Smooth muscle cell (in vitro differentiated cells): Measurements from ENCODE around the gene CACNA1E. TPM values are rescaled to one million over a fixed set of nuclear protein-coding genes. Genes with fewer than 3 reads are reported as not detected.

ENCODE experiments used
- DNase-seq: peaks from one replicate; lab custom pipeline; 2025; ENCODE audit not compliant: unreplicated experiment; lab: John Stamatoyannopoulos, UW
- H2AFZ ChIP-seq: fragments of 200-600 bp; sonication (generic); 2 replicates; pipeline ENCODE4 v1.6.0; 2016; ENCODE audit warnings: antibody characterized with exemption, low read depth, mild to moderate bottlenecking
- H3F3A ChIP-seq: fragments of 200-600 bp; sonication (generic); 2 replicates; pipeline ENCODE4 v1.6.0; 2017; ENCODE audit warnings: antibody characterized with exemption, low read depth
- H3K27ac ChIP-seq: fragments of 200-600 bp; sonication (generic); 2 replicates; pipeline ENCODE4 v1.5.1; 2016; ENCODE audit warnings: low read depth, mild to moderate bottlenecking
- H3K27me3 ChIP-seq: fragments of 200-600 bp; sonication (generic); 2 replicates; pipeline ENCODE4 v1.6.1; 2016; ENCODE audit warnings: low read depth, mild to moderate bottlenecking
- H3K36me3 ChIP-seq: fragments of 200-600 bp; sonication (generic); 2 replicates; pipeline ENCODE4 v1.5.1; 2016; ENCODE audit warnings: low read depth
- H3K4me1 ChIP-seq: fragments of 200-600 bp; sonication (generic); 2 replicates; pipeline ENCODE4 v1.5.1; 2016; ENCODE audit warnings: low read depth
- H3K4me2 ChIP-seq: fragments of 200-600 bp; sonication (generic); 2 replicates; pipeline ENCODE4 v1.6.0; 2016; ENCODE audit warnings: mild to moderate bottlenecking
- H3K4me3 ChIP-seq: fragments of 200-600 bp; sonication (generic); 2 replicates; pipeline ENCODE4 v1.5.1; 2016; ENCODE audit warnings: mild to moderate bottlenecking
- H3K79me2 ChIP-seq: fragments of 200-600 bp; sonication (generic); 2 replicates; pipeline ENCODE4 v1.6.0; 2016; ENCODE audit warnings: low read depth, mild to moderate bottlenecking
- H3K9ac ChIP-seq: fragments of 200-600 bp; sonication (generic); 2 replicates; pipeline ENCODE4 v1.6.0; 2016; ENCODE audit warnings: low read depth
- H3K9me3 ChIP-seq: fragments of 200-600 bp; sonication (generic); replicated peaks from 2 replicates; pipeline ENCODE4 v1.5.1; 2016; ENCODE audit warnings: low read depth
- H4K20me1 ChIP-seq: fragments of 200-600 bp; sonication (generic); 2 replicates; pipeline ENCODE4 v1.6.0; 2016; ENCODE audit warnings: low read depth
- CTCF ChIP-seq: fragments of 200-600 bp; sonication (generic); IDR thresholded peaks from 2 replicates; pipeline ENCODE4 v1.5.1; 2017; ENCODE audit warnings: borderline replicate concordance, mild to moderate bottlenecking, antibody characterized with exemption; ENCODE audit not compliant: insufficient read depth, poor library complexity, severe bottlenecking
- WGBS: methylation state at CpG from one replicate; pipeline ENCODE4 v1.1.7; 2016; ENCODE audit warnings: low lambda C conversion rate; 5-methylcytosine and 5-hydroxymethylcytosine counted together
- polyA plus RNA-seq: library from polyadenylated mRNA; unstranded; fragments of >200 nt; fragmentation: Nextera tagmentation; extraction: Ambion mirVana; gene quantifications from 2 replicates; pipeline ENCODE4 v1.2.1, GENCODE V29; 2016
- total RNA-seq: library from RNA; depleted of rRNA; stranded (reverse); fragments of >200 nt; gene quantifications from 2 replicates; pipeline ENCODE4 v1.2.3, GENCODE V29; 2014

The CACNA1E gene
- total and polyA plus RNA-seq, 2 experiments from 2014 or later = not detected

GRCh38 chr1:181732218-181732990 is 249.1 kb downstream of the CACNA1E start:
- WGBS = 97% methylated on average over 30 of the region's 31 CpGs
- Histone ChIP-seq H3K9me3 (no peaks in the 10 kb centered on the region), H3K4me2 (no peak overlapping the region), H3K27me3 (no peaks in the 10 kb centered on the region), H3K9ac (no peak overlapping the region), H4K20me1 (no peaks in the 10 kb centered on the region), H3K79me2 (no peaks in the 10 kb centered on the region), H3K4me1 (no peaks in the 10 kb centered on the region), H3K4me3 (no peak overlapping the region), H2AFZ (no peak overlapping the region), H3K27ac (no peak overlapping the region), H3F3A (no peaks in the 10 kb centered on the region), H3K36me3 (no peaks in the 10 kb centered on the region)
- DNase-seq = no peak
- TF ChIP-seq CTCF = no peak

DNA sequence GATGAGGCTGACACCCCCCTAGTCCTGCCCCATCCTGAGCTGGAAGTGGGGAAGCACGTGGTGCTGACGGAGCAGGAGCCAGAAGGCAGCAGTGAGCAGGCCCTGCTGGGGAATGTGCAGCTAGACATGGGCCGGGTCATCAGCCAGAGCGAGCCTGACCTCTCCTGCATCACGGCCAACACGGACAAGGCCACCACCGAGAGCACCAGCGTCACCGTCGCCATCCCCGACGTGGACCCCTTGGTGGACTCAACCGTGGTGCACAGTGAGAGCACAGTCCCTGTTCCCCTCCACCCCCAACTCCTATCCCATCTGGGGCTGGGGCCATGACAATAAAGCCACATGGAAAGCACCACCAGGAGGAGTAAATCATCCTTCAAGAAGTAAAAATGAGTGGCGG is 250.2 kb downstream of the CACNA1E start:
- Histone ChIP-seq H3K79me2 (no peaks in the 10 kb centered on the region), H3K27me3 (no peaks in the 10 kb centered on the region), H3F3A (no peaks in the 10 kb centered on the region), H3K4me1 (no peaks in the 10 kb centered on the region), H4K20me1 (no peaks in the 10 kb centered on the region), H3K9ac (no peak overlapping the region), H2AFZ (no peak overlapping the region), H3K9me3 (no peaks in the 10 kb centered on the region), H3K27ac (no peak overlapping the region), H3K36me3 (no peaks in the 10 kb centered on the region), H3K4me3 (no peak overlapping the region), H3K4me2 (no peak overlapping the region)
- no peak for TF ChIP-seq CTCF
- no peak for DNase-seq
- WGBS = 92% methylated on average over 14 of the region's 14 CpGs

GRCh38 chr1:181737056-181737455 is 253.7 kb downstream of the CACNA1E start:
- Histone ChIP-seq H3K4me2 (no peak overlapping the region), H2AFZ (no peak overlapping the region), H3K27me3 (no peaks in the 10 kb centered on the region), H3K4me3 (no peak overlapping the region), H3K36me3 (no peaks in the 10 kb centered on the region), H3K27ac (no peak overlapping the region), H3K9me3 (no peaks in the 10 kb centered on the region), H3K79me2 (no peaks in the 10 kb centered on the region), H4K20me1 (no peaks in the 10 kb centered on the region), H3K9ac (no peak overlapping the region), H3K4me1 (no peaks in the 10 kb centered on the region), H3F3A (no peaks in the 10 kb centered on the region)
- TF ChIP-seq CTCF = no peak
- 64% methylated on average over 5 of the region's 5 CpGs for WGBS
- DNase-seq = no peak

- WGBS = 80% methylated on average over 9 of the region's 9 CpGs
- Histone ChIP-seq H3K9me3 (no peaks in the 10 kb centered on the region), H3K9ac (no peak overlapping the region), H3K4me2 (no peak overlapping the region), H3K36me3 (no peaks in the 10 kb centered on the region), H2AFZ (no peak overlapping the region), H3K27ac (no peak overlapping the region), H3K4me3 (no peak overlapping the region), H4K20me1 (no peaks in the 10 kb centered on the region), H3K79me2 (no peaks in the 10 kb centered on the region), H3K27me3 (no peaks in the 10 kb centered on the region), H3F3A (no peaks in the 10 kb centered on the region), H3K4me1 (no peaks in the 10 kb centered on the region)
- DNase-seq = no peak
- TF ChIP-seq CTCF = no peak
These were observed 255.9 kb downstream of the CACNA1E start for GRCh38 chr1:181739214-181739613.
